AG09309 (cell line): Measurements from ENCODE around the gene CDON.

Source experiments
- DNase-seq: peaks from one replicate; pipeline ENCODE4 v3.0.0-alpha.2; 2010; ENCODE audit warnings: low read depth
- H3K4me3 ChIP-seq: 2 replicates; pipeline ENCODE4 v1.5.1; 2011; ENCODE audit warnings: mild to moderate bottlenecking, low read depth, low read length, moderate library complexity; ENCODE audit not compliant: control insufficient read depth
- TF ChIP-seq, protein P1 (sequence below): IDR thresholded peaks from 2 replicates; pipeline ENCODE4 v1.5.1; 2011; ENCODE audit warnings: mild to moderate bottlenecking, low read depth, low read length, inconsistent platforms; ENCODE audit not compliant: insufficient read depth, control insufficient read depth; ENCODE audit errors: missing control alignments

Gene CDON

DNA sequence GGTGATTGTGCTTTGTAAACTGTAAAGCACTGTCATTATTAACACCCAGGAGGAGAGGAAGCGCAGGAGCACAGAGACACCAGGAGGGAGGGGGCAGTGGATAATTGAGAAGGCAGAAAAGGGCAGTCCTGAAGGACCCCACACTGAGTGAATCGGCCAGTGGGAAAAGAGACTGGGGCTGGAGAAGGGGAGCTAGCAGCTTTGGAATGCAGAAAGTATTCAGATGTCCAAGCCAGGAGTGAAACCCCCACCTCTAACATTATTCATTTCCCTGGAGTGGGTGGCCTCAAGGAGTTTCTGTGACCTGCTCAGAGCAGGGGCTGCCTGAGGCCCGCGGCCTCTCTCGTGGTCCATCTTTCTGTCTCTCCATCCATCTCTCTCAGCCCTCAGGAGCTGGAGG, 38.0 kb upstream of the CDON start:
- DNase-seq = no peak
- TF ChIP-seq, protein P1, sequence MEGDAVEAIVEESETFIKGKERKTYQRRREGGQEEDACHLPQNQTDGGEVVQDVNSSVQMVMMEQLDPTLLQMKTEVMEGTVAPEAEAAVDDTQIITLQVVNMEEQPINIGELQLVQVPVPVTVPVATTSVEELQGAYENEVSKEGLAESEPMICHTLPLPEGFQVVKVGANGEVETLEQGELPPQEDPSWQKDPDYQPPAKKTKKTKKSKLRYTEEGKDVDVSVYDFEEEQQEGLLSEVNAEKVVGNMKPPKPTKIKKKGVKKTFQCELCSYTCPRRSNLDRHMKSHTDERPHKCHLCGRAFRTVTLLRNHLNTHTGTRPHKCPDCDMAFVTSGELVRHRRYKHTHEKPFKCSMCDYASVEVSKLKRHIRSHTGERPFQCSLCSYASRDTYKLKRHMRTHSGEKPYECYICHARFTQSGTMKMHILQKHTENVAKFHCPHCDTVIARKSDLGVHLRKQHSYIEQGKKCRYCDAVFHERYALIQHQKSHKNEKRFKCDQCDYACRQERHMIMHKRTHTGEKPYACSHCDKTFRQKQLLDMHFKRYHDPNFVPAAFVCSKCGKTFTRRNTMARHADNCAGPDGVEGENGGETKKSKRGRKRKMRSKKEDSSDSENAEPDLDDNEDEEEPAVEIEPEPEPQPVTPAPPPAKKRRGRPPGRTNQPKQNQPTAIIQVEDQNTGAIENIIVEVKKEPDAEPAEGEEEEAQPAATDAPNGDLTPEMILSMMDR = no peak
- no peak overlapping the region for H3K4me3 ChIP-seq

DNA sequence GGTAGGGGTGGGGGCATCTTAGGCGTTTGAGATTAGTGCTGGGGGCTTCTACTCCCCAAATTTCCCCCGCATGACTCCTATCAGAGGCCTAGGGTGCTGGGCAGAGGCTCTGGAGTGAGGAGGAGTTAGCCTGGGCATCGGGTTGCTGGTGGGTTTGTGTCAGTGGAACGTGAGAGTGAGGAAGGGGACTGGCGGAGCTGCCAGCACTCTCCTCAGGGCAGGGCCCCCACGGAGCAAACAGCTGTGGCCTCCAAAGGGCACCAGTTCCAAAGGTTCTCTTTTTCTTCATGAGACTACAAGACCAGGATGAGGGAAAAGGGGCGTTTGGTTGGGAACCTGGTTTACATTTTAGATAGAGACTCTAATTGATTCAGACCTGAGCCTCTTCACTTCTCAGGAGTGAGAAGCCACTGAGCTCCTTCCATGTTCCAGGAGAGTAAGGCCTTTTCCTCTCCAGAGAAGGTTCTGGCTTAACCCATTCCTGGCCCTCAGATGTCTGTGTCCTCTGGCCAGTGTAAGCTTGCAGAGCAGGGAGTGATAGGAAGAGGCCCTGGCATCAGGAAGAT, 35.6 kb upstream of the CDON start:
- H3K4me3 ChIP-seq = no peak overlapping the region
- TF ChIP-seq, protein P1 = no peak
- no peak for DNase-seq

DNA sequence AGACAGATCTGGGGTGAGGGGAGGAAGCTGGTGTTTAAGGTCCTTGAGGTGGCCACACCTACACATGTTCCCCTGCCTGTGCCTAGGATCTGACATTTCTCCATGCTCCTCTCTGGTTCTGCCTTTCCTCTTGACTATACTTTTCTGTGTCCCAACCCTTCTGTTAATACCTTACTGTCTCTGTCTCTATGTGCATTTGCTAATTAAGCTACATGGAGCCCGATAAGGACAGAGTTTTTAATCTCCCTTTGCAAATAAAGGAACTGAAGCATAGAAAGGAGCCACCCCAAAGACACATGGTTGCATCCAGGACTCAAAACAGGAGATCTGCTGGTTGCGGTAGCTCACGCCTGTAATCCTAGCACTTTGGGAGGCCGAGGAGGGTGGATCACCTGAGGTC, 33.1 kb upstream of the CDON start:
- no peak overlapping the region for H3K4me3 ChIP-seq
- TF ChIP-seq, protein P1 = no peak
- no peak for DNase-seq

DNA sequence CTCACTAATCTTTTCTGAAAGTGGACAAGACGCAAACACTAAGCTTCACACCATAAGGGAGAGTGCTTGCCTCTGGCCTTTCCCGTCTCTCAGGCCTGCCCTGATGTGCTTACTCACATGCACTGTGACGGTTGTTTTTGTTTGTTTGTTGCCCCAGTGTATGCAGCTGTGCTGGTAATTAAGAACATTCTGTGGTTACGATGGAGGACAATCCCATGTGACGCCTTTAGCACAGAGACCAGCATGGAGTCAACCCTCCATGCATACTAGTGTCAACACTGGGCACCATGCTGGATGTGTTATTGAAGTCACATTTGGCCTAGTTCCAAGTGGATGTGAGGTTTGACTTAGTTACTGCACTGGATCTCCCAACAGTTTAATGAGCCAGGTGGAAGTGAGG, 27.8 kb upstream of the CDON start:
- no peak overlapping the region for H3K4me3 ChIP-seq
- TF ChIP-seq, protein P1 = no peak
- no peak for DNase-seq

DNA sequence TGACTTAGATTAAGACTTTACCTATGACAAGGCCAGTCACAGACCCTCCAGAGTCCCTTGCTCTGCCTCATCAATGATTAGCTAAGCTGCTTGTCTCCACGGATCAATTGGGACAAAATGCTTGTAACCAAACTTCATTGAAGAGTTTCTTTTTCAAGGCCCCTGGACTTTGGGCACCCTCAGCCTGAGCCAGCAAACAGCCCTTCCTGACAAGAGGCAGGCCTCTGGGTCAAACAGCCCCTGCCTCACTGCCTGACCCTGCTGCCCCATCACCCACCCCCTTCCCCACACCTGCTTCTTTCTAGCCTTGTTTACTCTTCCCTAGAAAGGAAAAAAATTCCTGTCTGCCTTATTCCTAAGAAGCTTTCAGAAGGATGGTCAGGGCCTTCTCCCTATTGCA, 26.3 kb upstream of the CDON start:
- no peak overlapping the region for H3K4me3 ChIP-seq

DNA sequence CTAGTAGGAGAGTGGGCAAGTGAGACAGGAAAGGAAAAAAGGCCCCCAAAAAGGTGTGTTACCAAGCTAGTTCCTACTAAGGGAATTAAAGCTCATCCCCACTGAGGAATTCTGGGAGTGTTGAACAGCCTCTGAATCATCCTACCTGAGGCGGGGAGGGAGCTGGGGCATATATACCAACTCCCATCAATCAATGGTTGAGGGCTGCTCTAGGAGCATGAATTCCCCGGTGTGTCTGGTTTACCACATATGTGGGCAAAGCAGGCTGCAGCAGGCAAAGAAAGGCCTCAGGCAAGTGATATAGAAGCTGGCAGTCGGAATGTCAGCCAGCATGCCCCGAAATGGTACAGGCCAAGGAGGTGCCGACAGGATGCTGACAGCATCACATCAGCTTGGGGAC, 23.6 kb upstream of the CDON start:
- TF ChIP-seq, protein P1 = no peak

More for the DNA sequence above, 26.3 kb upstream of the CDON start:
- TF ChIP-seq, protein P1 = no peak
- no peak for DNase-seq

DNA sequence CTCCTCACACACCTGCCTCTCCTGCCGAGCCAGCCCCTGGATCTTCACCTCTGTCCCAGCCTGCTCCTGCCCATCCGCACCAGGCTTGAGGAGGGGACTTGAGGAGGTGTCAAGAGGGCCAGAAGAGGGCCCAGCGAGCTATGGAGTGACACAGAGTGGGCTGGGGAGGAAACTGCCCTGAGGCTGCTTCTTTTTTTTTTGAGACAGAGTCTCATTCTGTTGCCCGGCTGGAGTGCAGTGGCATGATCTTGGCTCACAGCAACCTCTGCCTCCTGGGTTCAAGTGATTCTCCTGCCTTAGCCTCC, 21.9 kb upstream of the CDON start:
- no peak overlapping the region for H3K4me3 ChIP-seq
- DNase-seq = no peak
- TF ChIP-seq, protein P1 = no peak

More for the DNA sequence above, 23.6 kb upstream of the CDON start:
- DNase-seq = no peak
- H3K4me3 ChIP-seq = no peak overlapping the region
